ENCODE data around the gene IFRD1. TPM values are rescaled to one million over a fixed set of nuclear protein-coding genes. Genes with fewer than 3 reads are reported as not detected.

IFRD1 gene
- total RNA-seq, 3 donors from 2014 or later (not counting 1 experiment from before 2014, with no cell fraction given) = 244 to 278 (median 261) TPM

GRCh38 chr7:112497481-112497880, 47.2 kb downstream of the IFRD1 start:
- no peak overlapping the region for H3K4me3 Mint-ChIP-seq
- H3K27ac Mint-ChIP-seq = no peak overlapping the region
- TF ChIP-seq CTCF (IDR thresholded peaks at IDR 0.05) = no peak
- WGBS (ENCODE audit: insufficient coverage) = 10% methylated on average over 2 of the region's 2 CpGs
- no peak overlapping the region for H3K4me3 ChIP-seq (ENCODE audit: low read length)
- H3K9me3 Mint-ChIP-seq = no peaks in the 10 kb centered on the region
- H3K4me1 Mint-ChIP-seq = no peaks in the 10 kb centered on the region
- intact Hi-C loops (cut with micrococcal nuclease) = no loop called here
- H3K36me3 Mint-ChIP-seq = no peaks in the 10 kb centered on the region
- ATAC-seq = no peak
- no peak overlapping the region for H3K27ac ChIP-seq (ENCODE audit: low read length)
- no peaks in the 10 kb centered on the region for H3K9me3 ChIP-seq (ENCODE audit: control insufficient read depth, insufficient read depth, low read length)
- DNase-seq = no peak
- no peaks in the 10 kb centered on the region for H3K27me3 ChIP-seq (ENCODE audit: control insufficient read depth, insufficient read depth, low read length)
- H3K27me3 Mint-ChIP-seq (ENCODE audit: low read depth in 2 of 2) = peaks cover 14 to 32% of the 10 kb centered on the region in 2 donors
- no peaks in the 10 kb centered on the region for H3K36me3 ChIP-seq (ENCODE audit: control insufficient read depth, insufficient read depth, low read length)
- H3K4me1 ChIP-seq (ENCODE audit: control insufficient read depth, insufficient read depth, low read length) = no peaks in the 10 kb centered on the region

- Mint-ChIP-seq H3K27ac (no peak overlapping the region), H3K36me3 (no peaks in the 10 kb centered on the region), H3K4me3 (no peak overlapping the region), H3K4me1 (no peaks in the 10 kb centered on the region), H3K9me3 (no peaks in the 10 kb centered on the region), H3K27me3 (ENCODE audit: low read depth in 2 of 2) (peaks cover 19 to 32% of the 10 kb centered on the region in 2 donors)
- TF ChIP-seq CTCF (IDR thresholded peaks at IDR 0.05) = no peak
- intact Hi-C loops (cut with micrococcal nuclease) = no loop called here
- no peaks in the 10 kb centered on the region for H3K9me3 ChIP-seq (ENCODE audit: control insufficient read depth, insufficient read depth, low read length)
- no CpG with 5 or more reads among the region's 3 CpGs for WGBS (ENCODE audit: insufficient coverage)
- H3K27ac ChIP-seq (ENCODE audit: low read length) = no peak overlapping the region
- no peaks in the 10 kb centered on the region for H3K4me1 ChIP-seq (ENCODE audit: control insufficient read depth, insufficient read depth, low read length)
- no peak for DNase-seq
- H3K36me3 ChIP-seq (ENCODE audit: control insufficient read depth, insufficient read depth, low read length) = no peaks in the 10 kb centered on the region
- no peak overlapping the region for H3K4me3 ChIP-seq (ENCODE audit: low read length)
- no peak for ATAC-seq
- H3K27me3 ChIP-seq (ENCODE audit: control insufficient read depth, insufficient read depth, low read length) = no peaks in the 10 kb centered on the region
Observed at GRCh38 chr7:112500619-112501018, 50.4 kb downstream of the IFRD1 start.

- Histone ChIP-seq H3K4me1 (ENCODE audit: control insufficient read depth, insufficient read depth, low read length) (no peaks in the 10 kb centered on the region), H3K36me3 (ENCODE audit: control insufficient read depth, insufficient read depth, low read length) (no peaks in the 10 kb centered on the region), H3K4me3 (ENCODE audit: low read length) (no peak overlapping the region), H3K27me3 (ENCODE audit: control insufficient read depth, insufficient read depth, low read length) (no peaks in the 10 kb centered on the region), H3K27ac (ENCODE audit: low read length) (no peak overlapping the region), H3K9me3 (ENCODE audit: control insufficient read depth, insufficient read depth, low read length) (no peaks in the 10 kb centered on the region)
- Mint-ChIP-seq H3K27me3 (ENCODE audit: low read depth in 2 of 2) (peaks cover 15 to 26% of the 10 kb centered on the region in 2 donors), H3K27ac (no peak overlapping the region), H3K9me3 (no peaks in the 10 kb centered on the region), H3K36me3 (no peaks in the 10 kb centered on the region), H3K4me1 (no peaks in the 10 kb centered on the region), H3K4me3 (no peak overlapping the region)
- TF ChIP-seq CTCF (IDR thresholded peaks at IDR 0.05) = no peak
- 91% methylated on average over 7 of the region's 7 CpGs for WGBS (ENCODE audit: insufficient coverage)
- DNase-seq = no peak
- intact Hi-C loops (cut with micrococcal nuclease) = no loop called here
- no peak for ATAC-seq
Observed at GRCh38 chr7:112501801-112502503, 51.7 kb downstream of the IFRD1 start.

DNA sequence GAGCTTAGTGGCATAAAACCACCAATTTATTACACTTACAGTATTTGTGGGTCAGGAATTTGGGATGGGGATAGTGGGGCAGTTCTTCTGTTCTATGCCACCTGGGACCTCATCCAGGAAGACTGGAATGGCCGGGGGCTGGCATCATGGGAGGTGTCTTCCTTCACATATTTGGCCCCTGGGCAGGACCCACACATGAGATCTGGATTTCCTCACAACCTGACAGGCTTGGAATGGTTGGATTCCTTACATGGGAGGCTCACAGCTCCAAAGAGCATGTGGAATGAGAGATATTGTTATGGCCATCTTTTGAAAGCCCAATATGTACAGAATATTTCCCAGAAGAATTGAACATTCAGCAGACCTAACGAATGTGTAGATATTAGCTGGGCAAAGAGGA, 52.4 kb downstream of the IFRD1 start:
- intact Hi-C loops (cut with micrococcal nuclease) = no loop called here
- 85% methylated on average over 2 of the region's 2 CpGs for WGBS (ENCODE audit: insufficient coverage)
- no peaks in the 10 kb centered on the region for H3K9me3 Mint-ChIP-seq
- DNase-seq (no peak), ATAC-seq (no peak)
- no peaks in the 10 kb centered on the region for H3K27me3 ChIP-seq (ENCODE audit: control insufficient read depth, insufficient read depth, low read length)
- no peaks in the 10 kb centered on the region for H3K36me3 Mint-ChIP-seq
- no peak for TF ChIP-seq CTCF (IDR thresholded peaks at IDR 0.05)
- H3K27ac ChIP-seq (ENCODE audit: low read length) = no peak overlapping the region
- no peaks in the 10 kb centered on the region for H3K4me1 Mint-ChIP-seq
- H3K27ac Mint-ChIP-seq = no peak overlapping the region
- H3K4me3 Mint-ChIP-seq = no peak overlapping the region
- no peaks in the 10 kb centered on the region for H3K4me1 ChIP-seq (ENCODE audit: control insufficient read depth, insufficient read depth, low read length)
- H3K27me3 Mint-ChIP-seq (ENCODE audit: low read depth in 2 of 2) = peaks cover 10 to 18% of the 10 kb centered on the region in 2 donors
- H3K36me3 ChIP-seq (ENCODE audit: control insufficient read depth, insufficient read depth, low read length) = no peaks in the 10 kb centered on the region
- H3K9me3 ChIP-seq (ENCODE audit: control insufficient read depth, insufficient read depth, low read length) = no peaks in the 10 kb centered on the region
- H3K4me3 ChIP-seq (ENCODE audit: low read length) = no peak overlapping the region

All from natural killer cell (primary cell).